Activated CD4-positive, alpha-beta T cell treated with anti-CD3 and anti-CD28 coated beads, Interleukin-2, amount 50 U/mL, for 1 hour (primary cell): ENCODE data around the gene ANKRD24.
A peak's percentile ranks its signal among the peaks of the same experiment; 100 is the strongest.
"Not testable (repeated sequence)": the region's sequence is repeated elsewhere in the genome, so short reads cannot be mapped to it uniquely, and the experiment has no call there.

Experiments used
- DNase-seq: peaks from one replicate; pipeline ENCODE4 v3.0.0-alpha.2; 2020

Gene ANKRD24

GRCh38 chr19:4182084-4182810, at the start of gene ANKRD24, which contains the start of gene SIRT6:
Gene ANKRD24 (plus strand): TSS chr19:4182689. CDS start chr19:4186426, 3,737 bp downstream.
Gene SIRT6 (minus strand): TSS chr19:4182563. CDS start chr19:4182539, 24 bp downstream.
- DNase-seq: peak; percentile 94

- no peak for DNase-seq
Measured at GRCh38 chr19:4134351-4134750, 48.1 kb upstream of the ANKRD24 start.

GRCh38 chr19:4135386-4135785, 47.1 kb upstream of the ANKRD24 start:
- DNase-seq: not testable (repeated sequence)

DNA sequence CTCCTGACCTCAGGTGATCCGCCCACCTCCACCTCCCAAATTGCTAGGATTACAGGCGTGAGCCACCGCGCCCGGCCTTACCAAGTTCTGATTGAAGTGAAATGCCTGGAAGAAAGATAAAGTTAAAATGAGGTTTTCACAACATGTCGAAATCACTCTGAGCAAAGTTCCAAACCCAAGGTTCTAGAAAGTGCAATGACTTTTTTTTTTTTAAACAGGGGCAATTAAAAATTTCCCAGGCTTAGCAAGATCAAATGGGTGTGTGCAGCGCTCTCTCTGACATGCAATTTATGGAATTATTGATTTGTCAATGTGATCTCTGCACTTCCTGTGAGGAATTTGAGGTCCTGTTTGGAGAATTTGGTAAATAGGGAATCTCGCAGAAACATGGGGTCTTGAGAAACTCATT, 45.8 kb upstream of the ANKRD24 start:
- DNase-seq: no peak

GRCh38 chr19:4138445-4138844, 44.0 kb upstream of the ANKRD24 start:
- no peak for DNase-seq

GRCh38 chr19:4139614-4140236, 42.8 kb upstream of the ANKRD24 start:
- DNase-seq: peak; percentile 90

- DNase-seq: no peak
Measured at GRCh38 chr19:4140237-4140711, 42.2 kb upstream of the ANKRD24 start.

GRCh38 chr19:4142916-4143315, 39.6 kb upstream of the ANKRD24 start:
- DNase-seq: not testable (repeated sequence)

GRCh38 chr19:4144666-4145249, 37.7 kb upstream of the ANKRD24 start:
- no peak for DNase-seq

GRCh38 chr19:4149518-4150288, 32.8 kb upstream of the ANKRD24 start:
- DNase-seq: no peak

DNA sequence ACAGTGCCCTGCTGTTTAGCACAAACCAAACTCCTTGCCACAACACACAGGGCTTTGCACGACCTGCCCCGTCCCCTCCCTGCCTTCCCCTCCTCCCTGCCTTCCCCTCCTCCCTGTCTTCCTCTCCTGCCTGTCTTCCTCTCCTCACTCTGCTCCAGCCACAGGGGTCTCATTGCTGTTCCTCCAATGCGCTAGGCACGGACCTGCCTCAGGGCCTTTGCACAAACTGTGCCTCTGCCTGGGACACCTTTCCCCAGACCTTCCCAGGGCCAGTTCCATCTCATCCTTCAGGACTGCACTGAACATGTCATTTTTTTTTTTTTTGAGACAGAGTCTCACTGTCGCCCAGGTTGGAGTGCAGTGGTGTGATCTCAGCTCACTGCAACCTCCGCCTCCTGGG, 30.9 kb upstream of the ANKRD24 start:
- no peak for DNase-seq

DNA sequence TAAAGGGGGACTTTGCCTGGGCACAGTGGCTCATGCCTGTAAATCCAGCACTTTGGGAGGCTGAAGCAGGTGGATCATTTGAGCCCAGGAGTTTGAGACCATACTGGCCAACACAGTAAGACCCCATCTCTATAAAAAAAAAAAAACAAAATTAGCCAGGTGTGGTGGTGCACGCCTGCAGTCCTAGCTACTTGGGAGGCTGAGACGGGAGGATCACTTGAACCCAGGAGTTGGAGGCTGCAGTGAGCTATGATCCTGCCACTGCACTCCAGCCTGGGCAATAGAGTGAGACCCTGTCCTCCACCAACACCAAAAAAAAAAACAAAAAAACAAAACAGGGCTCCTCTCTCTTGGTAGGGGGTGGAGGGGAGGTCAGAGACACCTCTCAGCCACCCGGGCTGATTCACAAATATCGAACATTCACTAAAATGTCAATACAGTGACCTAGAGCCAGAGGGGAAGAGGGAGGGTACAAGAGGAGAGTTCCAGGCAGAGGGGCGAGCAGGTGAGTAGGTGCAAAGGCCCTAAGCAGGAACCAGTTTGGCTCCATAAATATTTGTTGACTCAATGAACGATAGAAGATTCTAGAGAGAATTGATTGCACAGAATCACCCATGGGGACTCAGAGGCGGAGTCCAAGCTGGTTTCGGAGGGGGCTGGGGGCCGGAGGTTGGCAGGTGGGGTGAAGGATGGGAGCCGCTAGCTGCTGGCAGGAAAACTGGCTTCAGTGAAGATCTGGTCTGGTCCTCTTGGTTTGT, 30.1 kb upstream of the ANKRD24 start:
- DNase-seq: no peak

GRCh38 chr19:4154571-4155312, 27.7 kb upstream of the ANKRD24 start:
- DNase-seq: no peak

DNA sequence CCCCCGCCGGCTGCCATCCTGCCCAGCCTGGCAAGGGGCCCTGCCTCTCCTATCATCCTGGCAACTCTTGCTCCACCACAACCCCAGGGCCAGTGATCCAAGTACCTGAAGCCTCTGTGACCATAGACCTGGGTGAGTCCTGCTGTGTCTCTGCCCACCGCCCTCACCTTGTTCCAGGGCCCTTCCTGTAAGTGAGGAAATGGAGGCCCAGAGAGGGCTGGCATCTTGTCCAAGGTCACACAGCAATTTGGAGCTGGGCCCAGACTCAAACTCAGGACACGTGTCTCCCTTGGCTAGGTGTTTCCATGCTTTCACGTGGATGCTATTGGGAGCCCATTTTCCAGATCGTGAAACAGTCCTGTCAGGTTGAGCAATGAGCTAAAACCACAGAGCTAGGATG, 25.3 kb upstream of the ANKRD24 start:
- DNase-seq: no peak

GRCh38 chr19:4157971-4158370, 24.5 kb upstream of the ANKRD24 start:
- DNase-seq: not testable (repeated sequence)

DNA sequence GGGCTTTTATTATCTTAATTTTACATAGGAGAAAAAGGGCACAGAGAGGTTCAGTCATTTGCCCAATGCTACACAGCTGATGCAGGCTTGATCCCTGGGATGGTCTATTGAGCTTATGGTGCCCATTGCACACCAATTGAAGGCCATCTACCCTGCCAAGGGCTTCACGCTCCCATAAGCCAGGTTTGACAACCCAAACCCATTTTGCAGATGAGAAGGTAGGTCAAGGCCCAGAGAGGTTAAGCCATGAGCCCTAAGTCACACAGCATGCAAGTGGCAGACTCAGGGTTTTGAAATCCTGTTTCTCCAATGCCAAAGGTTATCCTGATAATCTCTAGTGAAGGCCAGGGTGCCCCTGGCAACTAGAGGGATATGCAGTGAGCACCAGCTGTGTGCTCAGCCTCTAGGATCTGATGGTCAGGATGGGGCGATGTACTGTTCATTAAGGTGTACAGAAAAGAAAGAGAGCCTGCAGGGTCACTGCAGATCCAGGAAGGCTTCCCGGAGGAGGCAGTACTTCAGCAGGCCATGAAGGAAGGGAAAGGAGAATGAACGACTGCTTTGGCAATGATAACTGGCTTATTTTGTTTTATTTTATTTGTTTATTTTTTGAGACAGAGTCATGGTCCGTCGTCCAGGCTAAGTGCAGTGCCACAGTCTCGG, 20.9 kb upstream of the ANKRD24 start:
- no peak for DNase-seq

DNA sequence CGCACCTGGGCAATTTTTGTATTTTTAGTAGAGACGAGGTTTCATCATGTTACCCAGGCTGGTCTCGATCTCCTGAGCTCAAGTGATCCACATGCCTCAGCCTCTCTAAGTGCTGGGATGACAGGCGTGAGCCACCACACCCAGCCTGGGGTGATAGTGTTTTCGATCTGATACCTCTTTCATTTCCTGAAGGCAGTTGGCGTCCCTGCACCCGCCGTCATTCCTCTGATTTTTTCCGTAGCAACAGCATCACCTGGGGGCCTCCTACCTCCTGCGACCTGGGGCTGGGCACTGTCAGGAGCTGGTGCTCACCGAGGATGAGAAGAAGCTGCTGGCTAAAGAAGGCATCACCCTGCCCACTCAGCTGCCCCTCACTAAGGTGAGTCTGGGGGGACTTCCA, 18.2 kb upstream of the ANKRD24 start:
- DNase-seq: no peak

GRCh38 chr19:4171676-4172075, 10.8 kb upstream of the ANKRD24 start:
- DNase-seq: no peak

- peak; percentile 70 for DNase-seq
Measured at GRCh38 chr19:4172861-4173473, 9.5 kb upstream of the ANKRD24 start.

GRCh38 chr19:4173479-4174212, 8.8 kb upstream of the ANKRD24 start:
- no peak for DNase-seq
